HG03039 (cell line): ENCODE results near the gene GABRB3.

Experiments
- ATAC-seq: cut with Tn5 transposase; IDR thresholded peaks from one replicate; pipeline ENCODE4 v1.9.1; 2021; ENCODE audit warnings: mild to moderate bottlenecking, moderate library complexity; ENCODE audit not compliant: unreplicated experiment

Gene GABRB3

GRCh38 chr15:26682598-26683164, 90.2 kb downstream of the GABRB3 start:
- no peak for ATAC-seq

GRCh38 chr15:26679927-26680326, 92.9 kb downstream of the GABRB3 start:
- no peak for ATAC-seq

GRCh38 chr15:26676115-26676514, 96.8 kb downstream of the GABRB3 start:
- no peak for ATAC-seq

- ATAC-seq = no peak
Observed at GRCh38 chr15:26674467-26674866, 98.4 kb downstream of the GABRB3 start.

- no peak for ATAC-seq
Observed at GRCh38 chr15:26673445-26673844, 99.4 kb downstream of the GABRB3 start.

- ATAC-seq = no peak
Observed at GRCh38 chr15:26670116-26670515, 102.8 kb downstream of the GABRB3 start.

- no peak for ATAC-seq
Observed at GRCh38 chr15:26667222-26667988, 105.5 kb downstream of the GABRB3 start.

- ATAC-seq = no peak
Observed at GRCh38 chr15:26665957-26666791, 106.7 kb downstream of the GABRB3 start.

GRCh38 chr15:26662283-26662682, 110.6 kb downstream of the GABRB3 start:
- no peak for ATAC-seq

- no peak for ATAC-seq
Observed at GRCh38 chr15:26661748-26662147, 111.1 kb downstream of the GABRB3 start.

GRCh38 chr15:26661107-26661506, 111.8 kb downstream of the GABRB3 start:
- ATAC-seq = no peak

- no peak for ATAC-seq
Observed at GRCh38 chr15:26660241-26660640, 112.6 kb downstream of the GABRB3 start.

- no peak for ATAC-seq
Observed at GRCh38 chr15:26658290-26658689, 114.6 kb downstream of the GABRB3 start.

GRCh38 chr15:26656080-26656479, 116.8 kb downstream of the GABRB3 start:
- no peak for ATAC-seq

GRCh38 chr15:26651909-26652308, 121.0 kb downstream of the GABRB3 start:
- ATAC-seq = no peak

GRCh38 chr15:26648676-26649075, 124.2 kb downstream of the GABRB3 start:
- no peak for ATAC-seq

GRCh38 chr15:26644948-26645347, 127.9 kb downstream of the GABRB3 start:
- ATAC-seq = no peak

GRCh38 chr15:26641144-26641543, 131.7 kb downstream of the GABRB3 start:
- ATAC-seq = no peak

GRCh38 chr15:26640601-26641000, 132.3 kb downstream of the GABRB3 start:
- ATAC-seq = no peak

GRCh38 chr15:26639966-26640365, 132.9 kb downstream of the GABRB3 start:
- no peak for ATAC-seq

- ATAC-seq = no peak
Observed at GRCh38 chr15:26635614-26636013, 137.3 kb downstream of the GABRB3 start.

- no peak for ATAC-seq
Observed at GRCh38 chr15:26635105-26635504, 137.8 kb downstream of the GABRB3 start.
